Left kidney (tissue), 8 donors: ENCODE data around the gene GSTA2. TPM values are rescaled to one million over a fixed set of nuclear protein-coding genes. Genes with fewer than 3 reads are reported as not detected.
"Not testable (repeated sequence)": the region's sequence is repeated elsewhere in the genome, so short reads cannot be mapped to it uniquely, and the experiment has no call there.

ENCODE experiments used
- DNase-seq: peaks from one replicate; pipeline ENCODE4 v3.0.0-alpha.2; 2013
- long read RNA-seq, 8 donors: transcript quantifications; one replicate each; lab custom pipeline, GENCODE V29; 2026
- polyA plus RNA-seq: library from polyadenylated mRNA; unstranded; fragments of 120-200 nt; gene quantifications from one replicate; pipeline ENCODE4 v1.2.1, GENCODE V29; 2013; ENCODE audit not compliant: insufficient read length

Gene GSTA2
- 0.71 TPM for polyA plus RNA-seq
- long read RNA-seq, donor 1, partial matches to known transcripts, result 0 of 1 reads
- long read RNA-seq, donor 1, other reads (novel, unspliced or antisense), result 0 of 1 reads
- long read RNA-seq, donor 2, result 0 reads
- long read RNA-seq, donor 3, result 0 reads
- long read RNA-seq, donor 4, result 0 reads
- long read RNA-seq, donor 5, result 0 reads
- long read RNA-seq, donor 6, partial matches to known transcripts, result 0 of 1 reads
- long read RNA-seq, donor 6, other reads (novel, unspliced or antisense), result 0 of 1 reads
- long read RNA-seq, donor 7, result 0 reads
- long read RNA-seq, donor 8, result 0 reads

DNA sequence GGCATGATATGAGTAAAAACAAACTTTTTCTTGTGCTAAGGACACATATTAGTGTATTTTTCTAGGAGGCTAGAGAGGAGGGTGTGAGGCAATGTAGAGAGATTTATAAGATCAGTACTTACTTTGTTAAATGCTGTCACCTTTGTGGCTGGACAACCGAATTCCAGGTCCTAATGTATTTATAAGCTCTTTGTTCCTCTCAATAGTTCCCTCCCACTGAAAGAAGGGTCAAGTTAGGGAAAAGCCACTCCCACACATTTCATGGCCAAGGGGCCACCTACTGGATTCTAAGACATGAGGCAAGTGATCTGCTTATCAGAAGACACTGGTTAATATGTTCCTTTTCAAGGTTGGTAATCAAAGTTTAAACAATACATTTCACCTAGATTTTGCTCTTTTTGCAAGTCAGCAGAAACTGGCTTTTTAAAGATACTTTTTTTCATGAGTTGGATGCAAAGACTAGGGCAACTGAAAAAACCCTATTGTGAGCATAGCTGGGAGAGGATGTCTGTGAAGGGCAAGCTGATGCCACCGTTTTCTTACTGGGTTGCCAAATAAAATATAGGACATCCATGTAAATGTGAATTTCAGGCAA, at the start of gene GSTA2:
Gene GSTA2, minus strand, starts transcription at position 154 of the 595 bp plus-strand sequence. CDS start 5,528 bp downstream, outside the sequence.
- not testable (repeated sequence) for DNase-seq

DNA sequence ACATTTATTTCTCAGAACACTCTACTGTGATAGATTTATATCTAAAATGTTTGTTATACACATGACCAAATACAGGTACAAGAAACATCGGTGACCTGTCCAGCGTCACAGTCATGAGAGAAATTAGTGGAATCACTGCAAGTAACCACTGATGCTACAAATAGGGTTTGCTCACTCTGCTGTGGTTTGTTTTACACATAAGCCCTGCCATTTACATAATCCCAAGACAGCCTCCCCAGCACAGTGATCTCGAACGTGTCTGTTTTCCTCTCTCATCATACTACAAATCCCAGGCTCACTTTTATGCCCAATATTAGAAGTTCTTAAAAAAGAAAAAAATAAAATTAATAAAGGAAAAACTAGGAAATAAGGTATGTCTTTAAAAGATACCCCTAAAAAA, 46.5 kb upstream of the GSTA2 start:
- DNase-seq, result not testable (repeated sequence)

DNA sequence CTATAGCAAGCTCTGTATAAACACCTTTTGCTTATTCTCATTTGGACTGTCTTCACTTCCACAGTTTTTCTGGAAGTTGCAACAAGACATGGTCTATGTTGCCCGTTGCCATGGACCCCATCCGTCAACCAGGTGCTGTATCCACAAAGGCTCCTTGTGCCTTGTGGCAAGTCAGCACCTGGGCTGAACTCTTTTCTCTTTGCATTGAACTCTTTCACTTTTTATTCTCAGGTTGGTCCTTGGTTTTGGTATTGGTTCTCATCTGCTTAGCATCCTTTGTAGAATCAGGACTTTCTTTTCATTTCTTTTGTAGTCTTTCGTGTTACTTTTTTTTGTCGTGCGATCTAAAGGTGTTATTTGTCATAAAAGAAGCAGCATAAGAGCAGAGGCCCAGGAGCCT, 45.4 kb upstream of the GSTA2 start:
- DNase-seq, result no peak

DNA sequence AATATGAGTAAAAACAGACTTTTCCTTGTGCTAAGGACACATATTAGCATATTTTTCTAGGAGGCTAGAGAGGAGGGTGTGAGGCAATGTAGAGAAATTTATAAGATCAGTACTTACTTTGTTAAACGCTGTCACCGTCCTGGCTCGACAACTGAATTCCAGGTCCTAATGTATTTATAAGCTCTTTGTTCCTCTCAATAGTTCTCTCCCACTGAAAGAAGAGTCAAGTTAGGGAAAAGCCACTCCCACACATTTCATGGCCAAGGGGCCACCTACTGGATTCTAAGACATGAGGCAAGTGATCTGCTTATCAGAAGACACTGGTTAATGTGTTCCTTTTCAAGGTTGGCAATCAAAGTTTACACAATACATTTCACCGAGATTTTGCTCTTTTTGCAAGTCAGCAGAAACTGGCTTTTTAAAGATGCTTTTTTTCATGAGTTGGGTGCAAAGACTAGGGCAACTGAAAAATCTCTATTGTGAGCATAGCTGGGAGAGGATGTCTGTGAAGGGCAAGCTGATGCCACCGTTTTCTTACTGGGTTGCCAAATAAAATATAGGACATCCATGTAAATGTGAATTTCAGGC, 40.5 kb upstream of the GSTA2 start, which contains the start of gene GSTA1:
Gene GSTA1, minus strand, starts transcription at position 149 of the 588 bp plus-strand sequence. CDS start 4,549 bp downstream, outside the sequence.
- not testable (repeated sequence) for DNase-seq

DNA sequence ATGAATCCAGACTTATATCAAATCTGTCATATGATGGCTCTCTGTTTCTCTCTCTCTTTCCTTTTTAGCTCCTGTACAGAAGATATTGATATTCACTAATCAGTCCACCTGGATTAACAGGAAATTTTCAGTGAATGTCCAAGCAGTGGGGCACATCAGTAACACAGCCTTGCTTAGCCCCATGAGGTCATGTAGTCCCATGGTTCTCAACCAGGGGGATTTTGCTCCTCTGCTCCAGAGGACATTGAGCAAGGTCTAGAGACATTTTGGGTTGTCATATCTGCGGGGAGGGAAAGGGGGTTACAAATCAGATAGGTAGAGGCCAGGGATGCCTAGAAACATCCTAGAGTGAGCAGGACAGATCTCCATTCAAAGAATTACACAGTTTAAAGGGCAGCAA, 39.5 kb upstream of the GSTA2 start:
- DNase-seq, result no peak

DNA sequence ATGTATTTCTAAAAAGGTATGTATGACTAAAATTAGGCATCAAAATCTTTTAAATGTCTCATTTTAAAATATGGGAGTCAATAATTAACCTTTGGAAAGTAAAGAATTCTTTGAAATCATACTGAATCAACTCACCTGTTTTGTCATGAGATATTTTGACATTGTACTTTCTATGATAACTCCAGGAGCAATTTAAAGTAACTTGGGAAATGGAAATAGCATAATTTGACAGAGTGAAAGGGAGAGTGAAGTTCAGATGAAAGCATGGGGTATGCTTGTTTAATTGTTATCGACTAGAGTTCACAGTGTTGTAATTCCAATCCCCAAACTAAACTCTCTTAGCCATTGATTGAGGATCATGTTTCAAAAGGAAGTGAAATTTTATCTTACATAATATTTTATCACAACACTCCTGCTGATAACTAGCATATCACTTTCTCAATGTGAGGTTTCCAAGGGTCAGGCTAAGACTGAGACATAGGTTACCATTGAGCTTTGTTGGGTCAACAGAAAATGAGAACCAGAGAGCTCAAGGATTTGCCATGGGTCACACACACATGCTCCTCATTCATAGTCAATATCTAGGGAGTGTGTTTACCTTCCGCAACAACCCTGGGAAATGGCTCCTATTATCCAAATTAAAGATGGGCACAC, 38.0 kb upstream of the GSTA2 start:
- no peak for DNase-seq

DNA sequence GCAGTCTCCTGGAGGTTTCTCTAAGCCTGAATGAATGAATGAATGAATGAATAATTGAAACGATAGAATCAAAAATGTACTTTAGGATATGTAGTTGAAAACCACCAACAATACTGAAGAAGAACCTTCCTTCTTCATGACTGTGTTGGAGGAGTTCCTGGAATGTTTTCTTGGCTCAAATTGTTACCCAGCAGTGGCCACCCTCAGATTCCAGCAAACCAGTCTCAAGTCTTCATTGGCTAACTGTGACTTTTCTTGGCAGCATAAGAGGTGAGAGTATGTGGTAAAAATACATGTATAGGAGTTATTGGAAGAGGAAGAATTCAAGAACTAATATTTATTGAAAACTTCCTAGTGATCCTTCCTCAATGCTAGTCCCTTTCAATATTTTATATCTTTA, 36.0 kb upstream of the GSTA2 start:
- not testable (repeated sequence) for DNase-seq

DNA sequence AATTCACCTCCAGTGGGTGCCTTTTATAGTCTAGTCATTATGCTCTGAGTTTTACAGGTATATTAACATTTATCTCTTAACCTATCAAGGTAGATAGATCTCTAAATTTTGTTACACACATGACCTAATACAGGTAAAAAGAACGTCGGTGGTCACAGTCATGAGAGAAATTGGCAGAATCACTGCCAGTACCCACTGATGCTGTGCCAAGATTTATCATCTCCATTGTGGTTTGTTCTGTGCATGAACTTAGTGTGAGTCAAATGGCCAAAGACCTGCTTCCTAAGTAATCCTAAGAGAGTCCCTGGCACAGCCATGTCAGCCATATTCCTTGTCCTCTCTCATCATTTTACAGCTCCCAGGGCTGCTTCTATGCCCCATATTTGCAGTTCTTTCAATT, 31.1 kb upstream of the GSTA2 start:
- DNase-seq, result not testable (repeated sequence)

DNA sequence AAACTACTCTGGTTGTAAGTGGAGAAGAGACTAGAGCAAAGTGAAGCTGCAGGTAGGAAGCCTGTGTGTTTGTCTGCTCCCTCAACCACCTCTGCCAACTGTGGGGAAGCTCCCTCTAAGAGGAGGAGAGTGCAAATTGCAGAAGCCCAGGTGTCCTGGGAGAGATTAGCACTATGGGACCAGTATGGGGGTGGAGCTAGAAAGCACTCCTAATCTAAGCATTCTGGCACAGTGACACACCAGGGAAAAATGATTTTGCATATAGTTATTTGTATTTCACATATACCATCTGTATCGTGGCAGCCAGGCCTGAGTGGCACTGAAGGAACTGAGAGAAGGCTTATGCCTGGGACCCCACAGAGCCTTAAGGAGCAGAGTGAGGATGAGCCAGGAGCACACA, 27.6 kb upstream of the GSTA2 start:
- no peak for DNase-seq

DNA sequence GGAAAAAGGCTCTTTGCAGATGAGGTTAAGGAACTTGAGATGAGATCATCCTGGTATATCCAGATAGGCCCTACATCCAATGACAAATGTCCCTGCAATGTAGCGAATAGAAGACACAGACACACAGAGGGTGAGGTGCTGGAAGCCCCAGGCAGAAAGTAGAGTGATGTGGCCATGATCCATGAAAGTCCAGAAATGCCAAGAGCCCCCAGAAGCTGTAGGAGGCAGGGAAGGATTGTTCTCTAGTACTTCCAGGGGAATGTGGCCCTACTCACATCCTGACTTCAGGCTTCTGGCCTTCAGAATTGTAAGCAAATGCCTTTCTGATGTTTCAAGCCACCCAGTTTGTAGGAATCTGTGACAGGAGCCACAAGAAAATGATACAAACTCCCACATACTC, 26.4 kb upstream of the GSTA2 start:
- DNase-seq, result peak; percentile 28

DNA sequence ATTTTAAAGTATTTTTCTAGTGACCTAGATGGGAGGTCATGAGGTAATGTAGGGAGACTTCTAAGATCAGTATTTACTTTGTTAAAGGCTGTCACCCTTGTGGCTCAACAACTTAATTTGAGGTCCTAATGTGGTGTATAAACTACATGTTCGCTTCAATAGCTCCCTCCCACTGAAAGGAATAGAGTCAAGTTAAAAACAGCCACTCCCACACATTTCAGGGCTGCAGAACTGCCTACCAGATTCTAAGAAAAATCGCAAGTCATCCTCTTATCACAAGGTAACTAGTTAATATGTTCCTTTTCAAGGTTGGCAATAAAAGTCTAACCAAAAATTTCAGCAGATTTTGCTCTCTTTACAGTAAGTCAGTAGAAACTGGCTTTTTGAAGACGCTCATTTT, 25.2 kb upstream of the GSTA2 start:
- peak; percentile 29 for DNase-seq

DNA sequence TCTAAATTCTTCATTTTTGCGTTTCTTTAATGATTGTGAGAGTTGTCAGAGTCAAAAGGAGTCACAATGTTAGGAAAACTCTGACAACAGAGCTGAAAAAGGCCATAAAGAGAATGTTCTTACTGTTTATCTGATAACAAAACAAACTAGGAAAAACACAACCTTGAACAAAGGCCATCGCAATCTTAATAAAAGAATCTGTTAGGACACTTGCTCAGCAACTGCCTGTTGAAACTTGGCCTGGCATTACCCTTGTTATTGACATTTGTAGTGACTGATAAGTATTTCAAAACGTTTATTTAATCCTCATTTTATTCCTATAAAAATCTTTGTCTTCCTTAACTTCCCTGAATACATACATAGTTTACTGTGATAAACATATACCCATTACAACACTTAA, 24.6 kb upstream of the GSTA2 start:
- DNase-seq, result no peak

DNA sequence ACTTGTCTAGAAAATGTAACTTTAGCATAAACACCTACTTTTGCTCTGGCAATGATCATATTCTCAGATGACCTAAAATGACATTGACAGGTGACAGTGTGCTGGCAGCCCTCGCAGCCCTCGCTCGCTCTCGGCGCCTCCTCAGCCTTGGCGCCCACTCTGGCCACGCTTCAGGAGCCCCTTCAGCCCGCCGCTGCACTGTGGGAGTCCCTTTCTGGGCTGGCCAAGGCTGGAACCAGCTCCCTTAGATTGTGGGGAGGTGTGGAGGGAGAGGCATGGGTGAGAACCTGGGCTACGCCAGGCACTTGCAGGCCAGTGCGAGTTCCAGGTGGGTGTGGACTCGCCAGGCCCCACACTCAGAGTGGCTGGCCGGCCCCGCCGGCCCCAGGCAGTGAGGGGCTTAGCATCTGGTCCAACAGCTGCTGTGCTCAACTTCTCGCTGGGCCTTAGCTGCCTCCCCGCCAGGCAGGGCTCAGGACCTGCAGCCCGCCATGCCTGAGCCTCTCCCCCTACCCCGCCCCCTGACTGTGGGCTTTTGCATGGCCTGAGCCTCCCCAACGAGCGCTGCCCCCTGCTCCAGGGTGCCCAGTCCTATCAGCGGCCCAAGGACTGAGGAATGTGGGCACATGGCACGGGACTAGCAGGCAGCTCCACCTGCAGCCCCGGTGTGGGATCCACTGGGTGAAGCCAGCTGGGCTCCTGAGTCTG, 23.1 kb upstream of the GSTA2 start:
- DNase-seq, result no peak

DNA sequence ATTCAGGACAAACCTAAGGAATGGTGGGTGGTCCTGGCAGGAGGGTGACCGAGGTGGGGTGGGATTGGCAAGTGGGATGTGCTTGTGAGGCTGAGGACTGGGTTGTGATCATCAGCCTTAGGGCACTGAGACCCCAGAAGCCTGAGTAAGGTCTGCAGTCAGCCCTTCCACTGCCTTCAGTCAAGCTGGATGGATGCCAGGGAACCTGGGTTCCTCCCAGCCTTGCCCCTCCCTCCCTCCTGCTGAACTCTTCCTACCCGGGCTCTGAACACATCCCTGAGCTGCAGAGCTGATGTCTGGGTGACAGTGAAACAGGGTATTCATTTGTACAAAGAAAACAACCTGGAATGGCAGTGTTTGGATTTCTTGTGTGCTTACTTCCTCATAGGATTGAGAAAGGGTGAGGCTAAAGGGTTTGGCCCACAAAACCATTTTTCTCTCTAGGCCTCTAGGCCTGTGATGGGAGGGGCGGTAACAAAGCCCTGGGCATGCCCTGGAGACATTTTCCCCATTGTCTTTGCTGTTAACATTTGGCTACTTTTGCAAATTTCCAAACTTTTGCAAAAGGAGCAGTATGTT, 19.5 kb upstream of the GSTA2 start:
- DNase-seq, result not testable (repeated sequence)

DNA sequence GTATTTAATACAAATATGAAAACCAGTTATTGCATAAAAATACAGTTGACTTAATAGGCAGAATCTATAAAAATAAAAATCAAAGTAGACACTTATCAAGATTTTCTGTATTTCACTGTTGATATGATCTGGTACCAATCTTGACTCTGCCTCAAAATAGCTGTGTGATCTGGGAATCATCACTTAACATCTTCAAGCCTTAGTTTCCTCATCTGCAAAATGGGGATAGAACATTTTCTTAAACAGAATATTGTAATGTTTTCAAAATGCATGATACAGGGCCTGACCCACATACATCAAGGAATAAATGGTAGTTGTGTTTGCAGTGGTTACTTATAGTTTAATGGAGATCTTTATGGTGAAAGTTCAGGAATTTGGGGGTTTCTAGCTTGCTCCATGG, 18.9 kb upstream of the GSTA2 start:
- DNase-seq, result not testable (repeated sequence)

DNA sequence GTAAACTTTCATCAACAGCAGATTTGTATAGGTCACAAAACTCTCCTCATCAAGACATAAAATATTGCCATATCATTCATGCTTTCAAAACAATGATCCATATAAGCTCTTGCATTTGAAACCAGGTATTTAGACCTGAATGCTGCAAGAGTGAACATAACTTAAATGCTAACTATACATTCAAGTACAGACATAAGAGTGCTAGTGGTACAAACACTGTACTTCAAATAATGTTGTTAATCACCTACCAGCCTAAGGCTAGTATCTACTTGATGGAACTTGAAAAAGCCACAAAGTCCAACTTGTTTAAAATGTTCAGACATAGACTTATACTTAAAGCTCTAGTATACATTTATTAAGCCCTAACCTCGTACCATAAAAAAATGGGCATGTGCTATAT, 16.0 kb upstream of the GSTA2 start:
- no peak for DNase-seq

DNA sequence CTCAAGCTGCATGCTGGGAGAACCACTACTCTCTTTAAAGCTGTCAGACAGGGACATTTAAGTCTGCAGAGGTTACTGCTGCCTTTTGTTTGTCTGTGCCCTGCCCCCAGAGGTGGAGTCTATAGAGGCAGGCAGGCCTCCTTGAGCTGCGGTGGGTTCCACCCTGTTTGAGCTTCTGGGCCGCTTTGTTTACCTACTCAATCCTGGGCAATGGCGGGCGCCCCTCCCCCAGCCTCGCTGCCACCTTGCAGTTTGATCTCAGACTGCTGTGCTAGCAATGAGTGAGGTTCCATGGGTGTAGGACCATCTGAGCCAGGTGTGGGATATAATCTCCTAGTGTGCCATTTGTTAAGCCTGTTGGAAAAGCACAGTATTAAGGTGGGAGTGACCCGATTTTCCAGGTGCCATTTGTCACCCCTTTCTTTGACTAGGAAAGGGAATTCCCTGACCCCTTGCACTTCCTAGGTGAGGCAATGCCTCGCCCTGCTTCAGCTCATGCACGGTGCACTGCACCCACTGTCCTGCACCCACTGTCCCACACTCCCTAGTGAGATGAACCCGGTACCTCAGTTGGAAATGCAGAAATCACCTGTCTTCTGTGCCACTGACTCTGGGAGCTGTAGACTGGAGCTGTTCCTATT, 13.6 kb upstream of the GSTA2 start:
- not testable (repeated sequence) for DNase-seq

DNA sequence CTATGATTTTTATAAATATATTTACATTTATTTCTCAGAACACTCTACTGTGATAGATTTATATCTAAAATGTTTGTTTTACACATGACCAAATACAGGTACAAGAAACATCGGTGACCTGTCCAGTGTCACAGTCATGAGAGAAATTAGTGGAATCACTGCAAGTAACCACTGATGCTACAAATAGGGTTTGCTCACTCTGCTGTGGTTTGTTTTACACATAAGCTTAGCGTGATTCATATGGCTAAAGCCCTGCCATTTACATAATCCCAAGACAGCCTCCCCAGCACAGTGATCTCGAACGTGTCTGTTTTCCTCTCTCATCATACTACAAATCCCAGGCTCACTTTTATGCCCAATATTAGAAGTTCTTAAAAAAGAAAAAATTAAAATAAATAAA, 6.1 kb upstream of the GSTA2 start:
- DNase-seq, result not testable (repeated sequence)

DNA sequence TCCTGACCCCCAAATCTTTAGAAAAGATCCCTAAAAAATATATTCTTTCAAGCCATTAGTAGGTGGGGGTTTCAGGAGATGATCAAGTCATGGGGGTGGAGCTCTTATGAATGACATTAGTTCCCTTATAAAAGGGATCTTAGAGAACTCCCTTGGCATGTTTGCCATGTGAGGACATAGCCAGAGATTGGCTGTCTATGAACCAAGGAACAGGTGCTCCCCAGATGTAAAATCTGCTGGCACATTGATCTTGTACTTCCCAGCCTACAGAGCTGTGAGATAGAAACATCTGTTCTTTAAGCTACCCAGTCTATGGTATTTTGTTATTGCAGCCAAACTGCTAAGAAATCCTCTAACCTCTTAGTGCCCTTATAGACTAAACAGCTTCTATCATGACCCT, 4.4 kb upstream of the GSTA2 start:
- DNase-seq, result not testable (repeated sequence)

DNA sequence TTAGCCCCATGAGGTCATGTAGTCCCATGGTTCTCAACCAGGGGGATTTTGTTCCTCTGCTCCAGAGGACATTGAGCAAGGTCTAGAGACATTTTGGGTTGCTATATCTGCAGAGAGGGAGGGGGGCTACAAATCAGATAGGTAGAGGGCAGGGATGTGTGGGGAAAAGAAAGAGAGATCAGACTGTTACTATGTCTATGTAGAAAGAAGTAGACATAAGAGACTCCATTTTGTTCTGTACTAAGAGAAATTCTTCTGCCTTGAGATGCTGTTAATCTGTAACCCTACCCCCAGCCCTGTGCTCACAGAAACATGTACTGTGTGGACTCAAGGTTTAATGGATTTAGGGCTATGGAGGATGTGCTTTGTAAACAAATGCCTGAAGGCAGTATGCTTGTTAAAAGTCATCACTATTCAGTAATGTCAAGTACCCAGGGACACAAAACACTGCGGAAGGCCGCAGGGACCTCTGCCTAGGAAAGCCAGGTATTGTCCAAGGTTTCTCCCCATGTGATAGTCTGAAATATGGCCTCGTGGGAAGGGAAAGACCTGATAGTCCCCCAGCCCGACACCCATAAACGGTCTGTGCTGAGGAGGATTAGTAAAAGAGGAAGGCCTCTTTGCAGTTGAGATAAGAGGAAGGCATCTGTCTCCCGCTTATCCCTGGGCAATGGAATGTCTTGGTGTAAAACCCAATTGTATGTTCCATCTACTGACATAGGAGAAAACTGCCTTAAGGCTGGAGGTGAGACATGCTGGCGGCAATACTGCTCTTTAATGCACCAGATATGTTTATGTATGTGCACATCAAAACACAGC, 1.4 kb downstream of the GSTA2 start:
- not testable (repeated sequence) for DNase-seq
